ENCODE measurements around the gene POLA1. TPM values are rescaled to one million over a fixed set of nuclear protein-coding genes. Genes with fewer than 3 reads are reported as not detected.
A peak's percentile ranks its signal among the peaks of the same experiment; 100 is the strongest.

POLA1 gene
- total and polyA plus RNA-seq, 4 donors: 8.8 to 30.8 (median 14.9) TPM

GRCh38 chrX:24993879-24994278 is 300.2 kb downstream of the POLA1 start:
- no peak for DNase-seq (ENCODE audit: low read depth in 4 of 6, low spot score in 6 of 6)
- Histone ChIP-seq H3K36me3 (ENCODE audit: control insufficient read depth, insufficient read depth, low read length) (no peaks in the 10 kb centered on the region), H3K9me3 (ENCODE audit: control insufficient read depth, insufficient read depth, low read length) (no peaks in the 10 kb centered on the region), H3K27me3 (ENCODE audit: control insufficient read depth, insufficient read depth, low read length) (peaks cover 29% of the 10 kb centered on the region), H3K4me1 (ENCODE audit: control insufficient read depth, insufficient read depth, low read length) (no peaks in the 10 kb centered on the region), H3K27ac (ENCODE audit: low read depth, low read length) (no peak overlapping the region), H3K4me3 (ENCODE audit: low read depth, low read length) (no peak overlapping the region)
- 52% methylated on average over 8 of the region's 8 CpGs for WGBS (ENCODE audit: insufficient coverage)

- H3K27ac ChIP-seq (ENCODE audit: low read depth, low read length): no peak overlapping the region
- no peaks in the 10 kb centered on the region for H3K4me1 ChIP-seq (ENCODE audit: control insufficient read depth, insufficient read depth, low read length)
- H3K27me3 ChIP-seq (ENCODE audit: control insufficient read depth, insufficient read depth, low read length): peaks cover 42% of the 10 kb centered on the region
- WGBS (ENCODE audit: insufficient coverage): no CpG with 5 or more reads among the region's 5 CpGs
- H3K9me3 ChIP-seq (ENCODE audit: control insufficient read depth, insufficient read depth, low read length): no peaks in the 10 kb centered on the region
- H3K36me3 ChIP-seq (ENCODE audit: control insufficient read depth, insufficient read depth, low read length): no peaks in the 10 kb centered on the region
- no peak for DNase-seq (ENCODE audit: low read depth in 4 of 6, low spot score in 6 of 6)
- no peak overlapping the region for H3K4me3 ChIP-seq (ENCODE audit: low read depth, low read length)
Measured at GRCh38 chrX:24996096-24996709, 302.5 kb downstream of the POLA1 start.

- peaks cover 14% of the 10 kb centered on the region for H3K4me1 ChIP-seq (ENCODE audit: control insufficient read depth, insufficient read depth, low read length)
- H3K27me3 ChIP-seq (ENCODE audit: control insufficient read depth, insufficient read depth, low read length): peaks cover 59% of the 10 kb centered on the region
- peak in 1 of 6 donors; percentile 46 for DNase-seq (ENCODE audit: low read depth in 4 of 6, low spot score in 6 of 6)
- H3K9me3 ChIP-seq (ENCODE audit: control insufficient read depth, insufficient read depth, low read length): no peaks in the 10 kb centered on the region
- no peaks in the 10 kb centered on the region for H3K36me3 ChIP-seq (ENCODE audit: control insufficient read depth, insufficient read depth, low read length)
- 68% methylated on average over 4 of the region's 8 CpGs for WGBS (ENCODE audit: insufficient coverage)
- H3K4me3 ChIP-seq (ENCODE audit: low read depth, low read length): no peak overlapping the region
- H3K27ac ChIP-seq (ENCODE audit: low read depth, low read length): no peak overlapping the region
Measured at GRCh38 chrX:24999511-24999910, 305.8 kb downstream of the POLA1 start.

GRCh38 chrX:25001808-25002660 is 308.3 kb downstream of the POLA1 start:
- no peak overlapping the region for H3K4me3 ChIP-seq (ENCODE audit: low read depth, low read length)
- peak in 1 of 6 donors; percentile 33 for DNase-seq (ENCODE audit: low read depth in 4 of 6, low spot score in 6 of 6)
- H3K27me3 ChIP-seq (ENCODE audit: control insufficient read depth, insufficient read depth, low read length): peaks cover 72% of the 10 kb centered on the region
- no peaks in the 10 kb centered on the region for H3K36me3 ChIP-seq (ENCODE audit: control insufficient read depth, insufficient read depth, low read length)
- H3K4me1 ChIP-seq (ENCODE audit: control insufficient read depth, insufficient read depth, low read length): peaks cover 25% of the 10 kb centered on the region
- H3K27ac ChIP-seq (ENCODE audit: low read depth, low read length): no peak overlapping the region
- no peaks in the 10 kb centered on the region for H3K9me3 ChIP-seq (ENCODE audit: control insufficient read depth, insufficient read depth, low read length)
- WGBS (ENCODE audit: insufficient coverage): 18% methylated on average over 58 of the region's 65 CpGs

GRCh38 chrX:25002661-25003020 is 308.9 kb downstream of the POLA1 start:
- peaks cover 76% of the 10 kb centered on the region for H3K27me3 ChIP-seq (ENCODE audit: control insufficient read depth, insufficient read depth, low read length)

GRCh38 chrX:25003066-25003849 is 309.5 kb downstream of the POLA1 start:
- WGBS (ENCODE audit: insufficient coverage): 18% methylated on average over 24 of the region's 40 CpGs
- Histone ChIP-seq H3K36me3 (ENCODE audit: control insufficient read depth, insufficient read depth, low read length) (no peaks in the 10 kb centered on the region), H3K4me3 (ENCODE audit: low read depth, low read length) (no peak overlapping the region), H3K27ac (ENCODE audit: low read depth, low read length) (no peak overlapping the region), H3K27me3 (ENCODE audit: control insufficient read depth, insufficient read depth, low read length) (peaks cover 80% of the 10 kb centered on the region), H3K9me3 (ENCODE audit: control insufficient read depth, insufficient read depth, low read length) (no peaks in the 10 kb centered on the region), H3K4me1 (ENCODE audit: control insufficient read depth, insufficient read depth, low read length) (peaks cover 25% of the 10 kb centered on the region)
- peak in 1 of 6 donors; percentile 43 for DNase-seq (ENCODE audit: low read depth in 4 of 6, low spot score in 6 of 6)

More at GRCh38 chrX:25002661-25003020, 308.9 kb downstream of the POLA1 start:
- Histone ChIP-seq H3K4me3 (ENCODE audit: low read depth, low read length) (no peak overlapping the region), H3K36me3 (ENCODE audit: control insufficient read depth, insufficient read depth, low read length) (no peaks in the 10 kb centered on the region), H3K4me1 (ENCODE audit: control insufficient read depth, insufficient read depth, low read length) (peaks cover 25% of the 10 kb centered on the region), H3K27ac (ENCODE audit: low read depth, low read length) (no peak overlapping the region), H3K9me3 (ENCODE audit: control insufficient read depth, insufficient read depth, low read length) (no peaks in the 10 kb centered on the region)
- 13% methylated on average over 27 of the region's 33 CpGs for WGBS (ENCODE audit: insufficient coverage)
- DNase-seq (ENCODE audit: low read depth in 4 of 6, low spot score in 6 of 6): peak in 1 of 6 donors; percentile 34

- no peaks in the 10 kb centered on the region for H3K9me3 ChIP-seq (ENCODE audit: control insufficient read depth, insufficient read depth, low read length)
- H3K36me3 ChIP-seq (ENCODE audit: control insufficient read depth, insufficient read depth, low read length): no peaks in the 10 kb centered on the region
- DNase-seq (ENCODE audit: low read depth in 4 of 6, low spot score in 6 of 6): peak in 1 of 6 donors; percentile 25
- 33% methylated on average over 2 of the region's 10 CpGs for WGBS (ENCODE audit: insufficient coverage)
- no peak overlapping the region for H3K27ac ChIP-seq (ENCODE audit: low read depth, low read length)
- H3K4me1 ChIP-seq (ENCODE audit: control insufficient read depth, insufficient read depth, low read length): peaks cover 25% of the 10 kb centered on the region
- peaks cover 88% of the 10 kb centered on the region for H3K27me3 ChIP-seq (ENCODE audit: control insufficient read depth, insufficient read depth, low read length)
- H3K4me3 ChIP-seq (ENCODE audit: low read depth, low read length): no peak overlapping the region
Measured at GRCh38 chrX:25004040-25004439, 310.3 kb downstream of the POLA1 start.

GRCh38 chrX:25004485-25005032 is 310.8 kb downstream of the POLA1 start:
- no peaks in the 10 kb centered on the region for H3K36me3 ChIP-seq (ENCODE audit: control insufficient read depth, insufficient read depth, low read length)
- no peak overlapping the region for H3K27ac ChIP-seq (ENCODE audit: low read depth, low read length)
- H3K27me3 ChIP-seq (ENCODE audit: control insufficient read depth, insufficient read depth, low read length): peaks cover 90% of the 10 kb centered on the region
- 11% methylated on average over 59 of the region's 59 CpGs for WGBS (ENCODE audit: insufficient coverage)
- H3K4me1 ChIP-seq (ENCODE audit: control insufficient read depth, insufficient read depth, low read length): peaks cover 25% of the 10 kb centered on the region
- no peak overlapping the region for H3K4me3 ChIP-seq (ENCODE audit: low read depth, low read length)
- no peaks in the 10 kb centered on the region for H3K9me3 ChIP-seq (ENCODE audit: control insufficient read depth, insufficient read depth, low read length)
- peak in 1 of 6 donors; percentile 30 for DNase-seq (ENCODE audit: low read depth in 4 of 6, low spot score in 6 of 6)

- 24% methylated on average over 23 of the region's 23 CpGs for WGBS (ENCODE audit: insufficient coverage)
- no peaks in the 10 kb centered on the region for H3K9me3 ChIP-seq (ENCODE audit: control insufficient read depth, insufficient read depth, low read length)
- peaks cover 25% of the 10 kb centered on the region for H3K4me1 ChIP-seq (ENCODE audit: control insufficient read depth, insufficient read depth, low read length)
- no peak overlapping the region for H3K27ac ChIP-seq (ENCODE audit: low read depth, low read length)
- H3K36me3 ChIP-seq (ENCODE audit: control insufficient read depth, insufficient read depth, low read length): no peaks in the 10 kb centered on the region
- H3K4me3 ChIP-seq (ENCODE audit: low read depth, low read length): no peak overlapping the region
- H3K27me3 ChIP-seq (ENCODE audit: control insufficient read depth, insufficient read depth, low read length): peaks cover 92% of the 10 kb centered on the region
- no peak for DNase-seq (ENCODE audit: low read depth in 4 of 6, low spot score in 6 of 6)
Measured at GRCh38 chrX:25005034-25005381, 311.3 kb downstream of the POLA1 start.

All from spinal cord (tissue), 10 donors.